ENCODE measurements around the gene RNF186.
"Not testable (repeated sequence)": the region's sequence is repeated elsewhere in the genome, so short reads cannot be mapped to it uniquely, and the experiment has no call there.

RNF186 gene

GRCh38 chr1:19825298-19825697, 10.2 kb upstream of the RNF186 start:
- no peak for TF ChIP-seq CTCF (IDR thresholded peaks at IDR 0.05; ENCODE audit: control insufficient read depth, extremely low read depth, insufficient read depth)
- no peak overlapping the region for H3K4me3 ChIP-seq (ENCODE audit: low read depth, low read length)
- DNase-seq (ENCODE audit: low read depth), result no peak

DNA sequence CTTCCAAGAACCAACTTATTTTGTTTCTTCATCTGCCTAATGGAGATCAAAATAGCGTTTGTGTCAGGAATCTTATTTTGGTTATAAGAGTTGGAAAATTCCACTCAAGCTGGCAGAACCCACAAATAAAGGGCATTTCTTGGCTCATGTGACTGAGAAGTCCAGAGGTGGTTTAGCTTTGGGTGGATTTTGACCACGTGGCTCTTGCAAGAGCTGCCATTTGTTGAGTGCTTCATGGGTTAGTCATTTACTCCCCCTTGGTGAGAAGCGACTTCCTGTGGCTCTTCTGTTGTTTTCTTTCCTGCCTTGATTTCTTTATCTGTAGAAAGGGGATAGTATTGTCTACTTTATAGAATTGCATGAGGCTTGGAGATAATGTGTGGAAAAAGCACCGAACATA, 9.5 kb upstream of the RNF186 start:
- no peak for TF ChIP-seq CTCF (IDR thresholded peaks at IDR 0.05; ENCODE audit: control insufficient read depth, extremely low read depth, insufficient read depth)
- H3K4me3 ChIP-seq (ENCODE audit: low read depth, low read length), result no peak overlapping the region
- DNase-seq (ENCODE audit: low read depth), result no peak

GRCh38 chr1:19824036-19824435, 9.0 kb upstream of the RNF186 start:
- DNase-seq (ENCODE audit: low read depth), result no peak
- TF ChIP-seq CTCF (IDR thresholded peaks at IDR 0.05; ENCODE audit: control insufficient read depth, extremely low read depth, insufficient read depth), result no peak
- H3K4me3 ChIP-seq (ENCODE audit: low read depth, low read length), result no peak overlapping the region

- no peak overlapping the region for H3K4me3 ChIP-seq (ENCODE audit: low read depth, low read length)
- TF ChIP-seq CTCF (IDR thresholded peaks at IDR 0.05; ENCODE audit: control insufficient read depth, extremely low read depth, insufficient read depth), result no peak
- no peak for DNase-seq (ENCODE audit: low read depth)
These were observed 4.6 kb upstream of the RNF186 start for GRCh38 chr1:19819701-19820100.

DNA sequence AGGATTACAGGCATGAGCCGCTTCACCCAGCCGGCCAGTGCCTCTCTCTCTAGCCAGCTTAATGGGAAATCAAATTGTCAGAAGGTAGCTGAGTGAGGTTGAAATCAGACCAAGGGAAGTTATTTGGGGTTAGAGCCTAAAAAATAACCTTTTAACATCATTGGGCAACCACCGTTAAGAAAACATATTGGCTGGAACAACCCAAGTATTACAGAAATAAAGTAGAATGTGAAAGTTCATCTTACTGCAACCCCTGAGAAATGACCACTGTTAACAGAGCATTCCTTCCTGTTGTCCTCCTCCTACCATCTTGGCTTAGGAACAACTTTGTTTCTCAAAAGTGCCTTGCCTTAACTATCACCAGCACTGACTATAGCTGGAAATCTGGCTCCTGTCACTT, 3.2 kb upstream of the RNF186 start:
- no peak for TF ChIP-seq CTCF (IDR thresholded peaks at IDR 0.05; ENCODE audit: control insufficient read depth, extremely low read depth, insufficient read depth)
- no peak for DNase-seq (ENCODE audit: low read depth)

GRCh38 chr1:19817160-19817559, 2.1 kb upstream of the RNF186 start:
- no peak for DNase-seq (ENCODE audit: low read depth)
- TF ChIP-seq CTCF (IDR thresholded peaks at IDR 0.05; ENCODE audit: control insufficient read depth, extremely low read depth, insufficient read depth), result no peak
- no peak overlapping the region for H3K4me3 ChIP-seq (ENCODE audit: low read depth, low read length)

More for the DNA sequence above, 3.2 kb upstream of the RNF186 start:
- H3K4me3 ChIP-seq (ENCODE audit: low read depth, low read length), result no peak overlapping the region

GRCh38 chr1:19816737-19817086, 1.6 kb upstream of the RNF186 start:
- not testable (repeated sequence) for H3K4me3 ChIP-seq (ENCODE audit: low read depth, low read length); DNase-seq (ENCODE audit: low read depth)

All from LNCaP clone FGC (cell line).